ENCODE data around the gene HSPB1.

- no peak for TF ChIP-seq CTCF (IDR thresholded peaks at IDR 0.05)
- no peak for TF ChIP-seq EP300 (IDR thresholded peaks at IDR 0.05)
- TF ChIP-seq POLR2A (IDR thresholded peaks at IDR 0.05) = no peak
- TF ChIP-seq POLR2AphosphoS5 (IDR thresholded peaks at IDR 0.05) = no peak
Measured at GRCh38 chr7:76281706-76282343, 20.6 kb upstream of the HSPB1 start.

All from suprapubic skin (tissue), 4 donors.